ENCODE measurements around the gene ARL14.
A peak's percentile ranks its signal among the peaks of the same experiment; 100 is the strongest.
"Not testable (repeated sequence)": the region's sequence is repeated elsewhere in the genome, so short reads cannot be mapped to it uniquely, and the experiment has no call there.

ARL14 gene

DNA sequence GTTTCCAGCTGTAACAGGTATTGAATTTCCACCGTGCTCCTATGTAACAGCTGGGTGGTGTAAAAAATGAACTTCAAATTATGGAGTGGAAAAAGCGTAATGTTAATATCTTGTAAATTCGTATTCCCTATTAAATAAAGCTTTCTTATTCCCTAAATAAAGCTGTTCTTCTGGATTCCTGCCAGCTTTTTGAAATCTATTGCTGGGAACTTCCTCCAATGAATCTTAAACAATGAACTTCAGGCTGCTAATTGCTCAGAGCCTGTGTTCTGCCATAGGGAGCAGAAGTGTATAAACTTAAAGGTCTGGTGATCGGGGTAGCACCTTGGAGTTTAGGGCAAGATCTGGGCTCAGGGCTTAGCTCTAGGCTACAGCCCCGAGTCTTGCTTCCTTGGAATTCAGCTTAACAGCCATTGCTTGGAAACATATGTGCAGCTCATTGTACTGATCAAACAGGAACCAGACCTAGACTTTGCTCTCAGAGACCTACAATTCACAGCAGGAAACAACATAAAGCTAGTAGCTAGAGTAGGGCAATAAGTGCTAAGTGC, 1.4 kb downstream of the ARL14 start:
- DNase-seq, result no peak

- no peak for DNase-seq
Measured at GRCh38 chr3:160684368-160684740, 7.4 kb downstream of the ARL14 start.

DNA sequence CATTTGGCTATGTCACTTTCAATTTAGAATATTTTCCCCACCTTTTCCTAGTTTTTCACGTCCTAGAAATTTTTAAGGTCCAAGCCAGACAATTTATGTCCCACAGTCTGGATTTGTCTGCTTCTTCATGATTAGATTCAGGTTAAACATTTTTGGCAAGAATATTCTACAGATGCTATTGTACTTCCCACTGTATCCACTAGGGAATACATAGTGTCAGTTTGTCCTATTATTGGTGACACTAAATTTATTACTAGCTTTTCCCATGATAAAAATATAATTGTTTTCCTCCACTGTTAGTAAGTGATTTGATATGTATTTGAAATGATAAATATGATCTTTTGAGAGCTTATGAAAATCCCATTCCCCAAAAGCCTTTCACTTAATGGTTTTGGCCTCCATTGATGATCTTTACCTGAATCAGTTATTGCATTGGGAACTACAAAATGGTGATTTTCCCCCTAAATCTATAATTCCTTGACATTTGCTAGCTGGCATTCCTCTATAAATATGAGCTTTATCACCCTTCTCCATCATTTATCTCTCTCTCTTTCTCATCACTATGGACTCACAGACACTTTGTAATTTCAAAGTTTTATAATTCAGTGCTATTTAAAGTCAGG, 8.3 kb downstream of the ARL14 start:
- no peak for DNase-seq

- peak; percentile 36 for DNase-seq
Measured at GRCh38 chr3:160686955-160687535, 10.1 kb downstream of the ARL14 start.

- no peak for DNase-seq
Measured at GRCh38 chr3:160691151-160691550, 14.2 kb downstream of the ARL14 start.

DNA sequence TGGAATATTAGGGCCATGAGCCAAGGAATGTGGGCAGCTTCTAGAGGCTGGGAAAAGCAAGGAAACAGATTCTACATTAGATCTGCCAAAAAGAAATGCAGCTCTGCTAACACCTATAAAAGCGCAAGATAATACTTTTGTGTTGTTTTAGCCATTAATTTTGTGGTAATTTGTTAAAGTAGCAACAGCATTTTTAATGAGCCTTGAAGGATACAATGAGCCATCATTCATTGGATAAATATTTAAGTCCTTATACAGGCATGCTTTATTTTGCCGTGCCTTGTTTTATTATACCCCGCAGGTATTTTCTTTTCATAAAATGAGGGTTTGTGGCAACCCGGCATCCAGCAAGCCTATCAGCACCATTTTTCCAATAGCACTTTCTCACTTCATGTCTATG, 15.0 kb downstream of the ARL14 start:
- DNase-seq, result no peak

GRCh38 chr3:160693191-160693590, 16.2 kb downstream of the ARL14 start:
- DNase-seq, result no peak

GRCh38 chr3:160694345-160694744, 17.4 kb downstream of the ARL14 start:
- no peak for DNase-seq

- DNase-seq, result no peak
Measured at GRCh38 chr3:160695003-160695402, 18.0 kb downstream of the ARL14 start.

DNA sequence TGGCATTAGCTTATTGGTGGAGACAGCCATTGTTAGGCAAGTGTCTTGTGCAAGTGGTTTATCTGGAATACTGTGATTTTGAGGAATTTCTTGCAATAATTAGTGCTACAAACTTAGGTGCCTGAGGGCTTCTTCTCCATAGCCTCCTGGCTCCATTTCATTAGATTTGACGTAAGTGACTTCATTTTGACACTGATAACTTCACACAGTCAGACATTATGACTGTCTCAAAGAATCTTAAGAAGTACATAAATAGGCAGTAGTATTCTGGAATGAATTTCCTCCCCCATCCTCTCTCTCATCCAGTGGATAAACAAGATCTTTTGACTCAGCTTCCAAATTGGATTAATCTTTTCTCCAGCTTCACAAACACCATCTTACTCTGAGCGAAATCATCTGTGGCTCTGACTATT, 19.0 kb downstream of the ARL14 start:
- no peak for DNase-seq

DNA sequence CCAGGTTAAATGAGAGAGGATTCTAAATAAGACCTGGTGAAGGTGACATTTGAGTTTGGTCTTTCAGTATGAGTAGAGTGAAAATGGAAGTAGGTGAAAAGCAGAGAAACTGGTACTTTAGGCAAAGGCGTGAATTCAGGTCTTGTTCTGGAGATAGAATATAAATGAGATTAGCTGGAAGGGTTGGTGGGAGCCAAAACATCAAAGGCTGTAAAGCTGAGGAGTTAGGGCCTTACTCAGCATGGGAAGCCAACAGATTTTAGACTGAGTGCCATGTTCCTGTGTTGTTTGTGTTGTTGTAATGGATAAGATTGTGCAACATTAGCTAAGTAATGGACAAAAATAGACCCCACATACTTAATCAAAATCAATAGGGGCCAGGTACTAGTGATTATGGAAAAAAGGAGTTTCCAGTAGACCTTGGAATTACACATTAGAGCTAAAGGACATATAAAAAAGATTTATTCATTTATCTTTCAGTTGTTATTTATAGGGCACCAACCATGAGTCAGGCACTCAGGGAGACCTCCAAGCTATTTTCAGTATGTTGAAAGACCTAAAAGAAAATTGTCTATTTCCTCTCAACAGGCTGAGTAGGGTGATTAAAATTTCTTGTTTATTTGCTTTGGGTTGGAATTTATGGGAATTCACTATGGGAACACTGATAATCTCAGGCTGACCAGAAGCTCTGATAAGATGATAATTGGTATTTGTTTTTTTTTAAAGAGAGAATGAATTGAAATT, 20.8 kb downstream of the ARL14 start:
- no peak for DNase-seq

- DNase-seq, result no peak
Measured at GRCh38 chr3:160698599-160699195, 21.7 kb downstream of the ARL14 start.

GRCh38 chr3:160701490-160701889, 24.5 kb downstream of the ARL14 start:
- DNase-seq, result no peak

DNA sequence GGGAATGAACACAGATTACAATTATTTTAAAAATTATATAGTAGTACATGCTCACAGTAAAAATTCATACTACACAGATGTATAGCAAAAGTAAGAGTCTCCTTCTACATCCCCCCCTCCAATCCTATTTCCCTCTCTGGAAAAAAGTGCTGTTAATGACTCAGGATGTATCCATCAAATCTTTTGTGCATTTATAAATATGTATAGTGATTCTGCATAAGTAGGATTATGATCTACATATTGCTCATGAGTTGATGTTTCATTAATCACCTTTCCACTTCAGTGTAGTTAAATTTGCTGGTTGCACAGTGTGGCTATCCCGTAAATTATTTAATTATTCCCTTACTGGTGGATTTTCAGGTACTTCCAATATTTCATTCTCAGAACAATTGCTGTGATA, 25.3 kb downstream of the ARL14 start:
- DNase-seq, result no peak

- no peak for DNase-seq
Measured at GRCh38 chr3:160703974-160704373, 27.0 kb downstream of the ARL14 start.

DNA sequence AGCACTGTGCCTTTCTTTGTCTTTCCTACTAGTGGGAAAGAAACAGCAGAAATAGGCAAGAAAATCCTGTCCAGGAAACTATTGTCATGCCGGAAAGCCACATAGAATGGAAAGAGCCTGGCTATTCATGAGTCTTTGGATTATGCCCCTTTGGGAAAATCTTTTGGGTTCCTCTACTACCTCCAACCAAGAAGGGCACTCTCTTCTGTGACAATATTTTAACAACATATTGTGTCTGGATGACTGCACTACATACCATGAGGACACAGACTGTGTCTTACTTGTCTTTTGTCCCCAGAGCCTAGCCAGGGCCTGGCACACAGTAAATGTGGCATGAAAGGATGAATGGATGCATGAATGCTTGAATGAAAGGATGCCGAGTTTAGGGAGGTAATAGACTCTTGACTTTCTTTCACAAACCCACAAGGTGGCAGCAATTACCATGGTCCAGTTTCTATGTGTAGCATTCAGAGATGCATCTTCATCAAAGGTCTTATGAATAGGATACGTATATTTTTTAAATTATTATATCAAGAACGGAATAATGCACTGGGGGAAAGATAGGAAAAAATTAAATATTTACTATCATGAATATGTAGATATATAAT, 30.3 kb downstream of the ARL14 start:
- peak; percentile 71 for DNase-seq

DNA sequence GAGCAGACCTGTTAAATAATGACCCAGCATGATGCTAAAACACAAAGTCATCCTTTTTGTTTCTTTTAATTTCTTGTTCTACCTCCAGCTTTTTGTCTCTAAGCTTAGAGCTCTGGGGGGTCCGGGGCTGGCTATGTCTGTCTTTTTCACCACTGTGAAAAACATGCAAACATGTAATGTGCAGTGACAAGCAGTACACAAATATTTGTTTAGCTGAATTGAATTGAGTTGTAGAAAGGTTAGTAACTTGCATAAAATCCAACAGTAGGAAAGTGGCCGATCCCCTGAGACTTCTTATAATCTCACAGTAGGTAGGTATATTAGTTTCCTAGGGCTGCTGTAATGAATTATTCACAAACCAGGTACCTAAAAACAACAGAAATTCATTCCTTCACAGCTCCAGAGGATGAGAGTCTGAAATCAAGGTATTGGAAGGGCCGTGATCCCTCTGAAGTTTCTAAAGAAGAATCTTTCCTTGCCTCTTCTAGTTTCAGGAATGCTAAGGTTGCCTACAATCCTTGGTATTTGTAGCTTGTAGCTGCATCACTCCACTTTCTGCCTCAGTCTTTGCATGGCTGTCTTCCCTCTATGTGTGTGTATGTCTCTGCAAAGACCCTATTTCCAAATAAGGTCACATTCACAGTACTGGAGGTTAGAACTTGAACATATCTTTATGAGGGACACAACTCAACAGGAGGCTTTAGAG, 32.7 kb downstream of the ARL14 start:
- no peak for DNase-seq

DNA sequence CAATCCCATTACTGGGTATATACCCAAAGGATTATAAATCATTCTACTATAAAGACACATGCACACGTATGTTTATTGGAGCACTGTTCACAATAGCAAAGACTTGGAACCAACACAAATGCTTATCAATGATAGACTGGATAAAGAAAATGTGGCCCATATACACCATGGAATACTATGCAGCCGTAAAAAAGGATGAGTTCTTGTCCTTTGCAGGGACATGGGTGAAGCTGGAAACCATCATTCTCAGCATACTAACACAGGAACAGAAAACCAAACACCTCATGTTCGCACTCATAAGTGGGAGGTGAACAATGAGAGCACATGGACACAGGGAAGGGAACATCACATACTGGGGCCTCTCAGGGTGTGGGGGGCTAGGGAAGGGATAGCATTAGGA, 36.2 kb downstream of the ARL14 start:
- DNase-seq, result not testable (repeated sequence)

- DNase-seq, result no peak
Measured at GRCh38 chr3:160719710-160720109, 42.8 kb downstream of the ARL14 start.

- no peak for DNase-seq
Measured at GRCh38 chr3:160720123-160720746, 43.3 kb downstream of the ARL14 start.

DNA sequence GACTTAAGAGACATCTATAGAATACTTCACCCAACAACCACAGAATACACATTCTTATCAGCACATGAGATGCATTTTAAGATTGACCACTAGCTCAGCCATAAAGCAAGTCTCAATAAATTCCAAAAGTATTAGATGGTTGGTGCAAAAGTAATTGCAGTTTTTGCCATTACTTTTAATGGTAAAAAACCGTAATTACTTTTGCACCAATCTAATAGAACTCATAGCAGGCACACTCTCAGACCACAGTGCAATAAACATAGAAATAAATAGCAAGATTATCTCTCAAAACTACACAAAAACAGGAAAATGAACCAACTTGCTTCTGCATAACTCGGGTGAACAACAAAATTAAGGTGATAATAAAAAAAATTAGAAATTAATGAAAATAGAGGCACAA, 45.4 kb downstream of the ARL14 start:
- DNase-seq, result no peak

DNA sequence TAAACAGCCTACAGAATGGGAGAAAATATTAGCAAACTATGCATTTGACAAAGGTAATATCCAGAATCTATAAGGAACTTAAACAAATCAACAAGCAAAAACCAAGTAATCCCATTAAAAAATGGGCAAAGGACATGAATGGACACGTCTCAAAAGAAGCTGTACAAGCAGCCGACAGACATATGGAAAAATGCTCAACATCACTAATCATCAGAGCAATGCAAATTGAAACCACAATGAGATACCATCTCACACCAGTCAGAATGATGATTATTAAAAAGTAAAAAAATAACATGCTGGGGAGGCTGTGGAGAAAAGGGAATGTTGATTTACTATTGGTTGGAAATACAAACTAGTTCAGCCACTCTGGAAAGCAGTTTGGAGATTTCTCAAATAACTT, 48.4 kb downstream of the ARL14 start:
- no peak for DNase-seq

Data from NCI-H1694 (cell line).